Left renal pelvis (tissue), 4 donors: ENCODE measurements around the gene PPFIA4. TPM values are rescaled to one million over a fixed set of nuclear protein-coding genes. Genes with fewer than 3 reads are reported as not detected.

Experiments
- DNase-seq, 4 donors: peaks; one replicate each; pipeline ENCODE4 v3.0.0-alpha.2; 2013; ENCODE audit warnings: low read depth in 4 of 4, low spot score in 3 of 4
- polyA plus RNA-seq, 4 donors: library from polyadenylated mRNA; unstranded; fragments of 120-200 nt; gene quantifications; one replicate each; pipeline ENCODE4 v1.2.1, GENCODE V29; 2013; ENCODE audit not compliant: insufficient read length in 4 of 4

The PPFIA4 gene
- polyA plus RNA-seq, 4 donors: 2.2 to 15.3 (median 5.2) TPM

GRCh38 chr1:203056012-203056411 is 29.7 kb downstream of the PPFIA4 start:
- DNase-seq: no peak

- DNase-seq: no peak
These were observed 30.2 kb downstream of the PPFIA4 start for GRCh38 chr1:203056516-203056915.

GRCh38 chr1:203057911-203058675 is 31.8 kb downstream of the PPFIA4 start:
- DNase-seq: no peak

GRCh38 chr1:203058676-203058935 is 32.3 kb downstream of the PPFIA4 start:
- DNase-seq: no peak

GRCh38 chr1:203059485-203059884 is 33.2 kb downstream of the PPFIA4 start:
- no peak for DNase-seq

GRCh38 chr1:203060115-203060514 is 33.8 kb downstream of the PPFIA4 start:
- no peak for DNase-seq

- DNase-seq: no peak
These were observed 37.0 kb downstream of the PPFIA4 start for GRCh38 chr1:203063287-203063686.

- DNase-seq: no peak
These were observed 38.9 kb downstream of the PPFIA4 start for GRCh38 chr1:203065191-203065590.

GRCh38 chr1:203065986-203066385 is 39.7 kb downstream of the PPFIA4 start:
- DNase-seq: no peak

- DNase-seq: no peak
These were observed 40.7 kb downstream of the PPFIA4 start for GRCh38 chr1:203066965-203067364.

- DNase-seq: peak in 3 of 4 donors; percentile 49 to 56 (median 55)
These were observed 42.9 kb downstream of the PPFIA4 start for GRCh38 chr1:203069030-203069747.

- no peak for DNase-seq
These were observed 45.8 kb downstream of the PPFIA4 start for GRCh38 chr1:203072002-203072602.

GRCh38 chr1:203072911-203073310 is 46.6 kb downstream of the PPFIA4 start:
- no peak for DNase-seq

GRCh38 chr1:203073469-203073868 is 47.2 kb downstream of the PPFIA4 start:
- no peak for DNase-seq

- no peak for DNase-seq
These were observed 48.3 kb downstream of the PPFIA4 start for GRCh38 chr1:203074610-203075009.

- DNase-seq: no peak
These were observed 49.1 kb downstream of the PPFIA4 start for GRCh38 chr1:203075236-203076030.

GRCh38 chr1:203076031-203076511 is 49.8 kb downstream of the PPFIA4 start:
- DNase-seq: no peak

- DNase-seq: no peak
These were observed 51.1 kb downstream of the PPFIA4 start for GRCh38 chr1:203077367-203077766.

GRCh38 chr1:203077956-203078355 is 51.7 kb downstream of the PPFIA4 start:
- DNase-seq: no peak

GRCh38 chr1:203078478-203078877 is 52.2 kb downstream of the PPFIA4 start:
- no peak for DNase-seq

- DNase-seq: no peak
These were observed 54.2 kb downstream of the PPFIA4 start for GRCh38 chr1:203080456-203080855.
